Inflammatory macrophage (primary cell): ENCODE results near the gene FMN2.

ENCODE experiments used
- DNase-seq, 2 donors: peaks; one replicate each; pipeline ENCODE4 v3.0.0-alpha.2; 2020 to 2022
- total RNA-seq, 18 experiments: gene quantifications; one replicate each; lab custom pipeline; 2026; ENCODE audit warnings: mixed read lengths in 6 of 18, inconsistent platforms in 2 of 18; lab: John Stamatoyannopoulos, UW

Gene FMN2
- 0 to 0.49 (median 0.07) reads per million in 18 experiments for total RNA-seq

DNA sequence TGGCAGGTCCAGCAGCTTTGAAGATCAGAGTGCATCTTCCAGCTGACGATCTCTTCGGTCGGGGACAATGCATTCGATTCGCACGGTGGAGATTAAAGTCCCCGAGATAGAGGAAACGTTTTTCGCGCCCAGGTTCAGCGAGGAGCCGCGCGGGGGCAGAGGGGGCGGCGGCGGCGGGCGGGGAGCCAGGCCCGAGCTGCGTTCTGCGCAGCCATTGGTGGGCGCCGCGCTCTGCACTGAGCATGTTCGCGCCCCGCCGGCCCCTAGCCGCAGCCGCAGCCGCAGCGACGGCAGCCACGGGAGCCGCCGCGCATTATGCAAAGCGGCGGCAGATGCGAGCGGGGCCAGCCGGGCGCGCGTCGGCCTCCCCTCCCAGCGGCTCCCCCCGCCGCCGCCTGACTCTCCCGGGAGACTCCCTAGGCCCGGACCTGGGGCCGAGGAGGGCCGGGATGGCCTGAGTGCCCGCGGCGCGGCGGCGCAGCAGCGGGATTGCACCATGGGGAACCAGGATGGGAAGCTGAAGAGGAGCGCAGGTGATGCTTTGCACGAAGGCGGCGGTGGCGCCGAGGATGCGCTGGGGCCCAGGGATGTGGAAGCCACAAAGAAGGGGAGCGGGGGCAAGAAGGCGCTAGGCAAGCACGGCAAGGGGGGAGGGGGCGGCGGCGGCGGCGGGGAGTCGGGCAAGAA, at the start of gene FMN2:
FMN2 (plus strand) TSS at position 270 of the 687 bp plus-strand sequence; CDS start at position 497, 227 bp downstream.
- DNase-seq, result no peak

DNA sequence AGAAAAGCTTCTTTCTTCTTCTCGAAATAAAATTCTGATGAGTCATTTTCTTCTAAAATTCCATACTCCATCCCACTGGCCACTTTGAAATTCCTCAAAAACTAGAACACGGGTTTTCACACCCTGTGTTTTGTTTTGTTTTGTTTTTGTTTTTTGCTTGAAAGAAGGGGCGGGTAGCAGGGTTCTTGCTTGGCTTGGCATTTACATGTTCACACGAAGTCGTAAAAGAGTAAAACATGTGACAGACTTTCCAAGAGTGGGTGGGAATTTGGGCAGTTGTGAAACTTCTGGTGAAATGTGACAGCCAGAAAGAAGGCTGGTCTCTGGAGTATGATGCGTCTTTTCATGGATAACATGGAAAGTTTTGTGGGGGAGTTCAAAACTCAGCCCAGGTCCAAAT, 47.1 kb upstream of the FMN2 start:
- no peak for DNase-seq

DNA sequence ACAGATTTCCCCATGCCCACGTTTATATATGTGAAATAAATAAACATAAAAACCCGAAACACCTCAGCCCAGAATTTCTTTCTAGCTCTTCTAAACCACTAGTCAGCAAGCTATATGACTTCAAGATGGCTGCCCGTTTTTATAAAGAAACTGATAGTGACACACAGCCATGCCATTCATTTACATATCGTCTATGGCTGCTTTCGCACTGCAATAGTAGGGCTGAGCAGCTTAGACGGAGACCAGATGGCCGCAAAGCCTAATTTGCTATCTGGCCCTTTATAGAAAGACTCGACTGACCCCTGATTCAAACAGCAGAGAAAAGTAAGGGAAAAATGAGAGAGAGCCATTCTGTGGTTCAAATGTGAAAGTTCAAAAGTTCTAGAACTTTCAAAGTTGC, 45.7 kb upstream of the FMN2 start:
- DNase-seq, result no peak

DNA sequence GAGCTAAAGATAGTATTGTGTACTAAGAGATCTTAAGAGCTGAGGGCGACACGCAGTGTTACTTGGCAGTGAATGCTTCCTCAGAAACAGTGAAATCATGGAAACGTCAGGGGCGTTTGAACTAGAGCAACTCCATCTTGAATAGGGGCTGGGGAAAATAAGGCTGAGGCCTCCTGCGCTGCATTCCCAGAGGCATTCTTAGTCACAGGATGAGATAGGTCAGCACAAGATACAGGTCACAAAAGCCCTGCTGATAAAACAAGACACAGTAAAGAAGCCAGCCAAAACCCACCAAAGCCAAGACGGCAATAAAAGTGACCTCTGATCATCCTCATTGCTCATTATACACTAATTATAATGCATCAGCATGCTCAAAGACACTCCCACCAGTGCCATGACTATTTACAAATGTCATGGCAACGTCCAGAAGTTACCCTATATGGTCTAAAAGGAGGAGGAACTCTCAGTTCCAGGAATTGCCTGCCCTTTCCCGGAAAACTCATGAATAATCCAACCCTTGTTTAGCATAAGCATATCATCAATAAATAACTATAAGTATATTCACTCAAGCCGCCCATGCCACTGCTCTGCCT, 37.5 kb upstream of the FMN2 start:
- DNase-seq, result no peak

DNA sequence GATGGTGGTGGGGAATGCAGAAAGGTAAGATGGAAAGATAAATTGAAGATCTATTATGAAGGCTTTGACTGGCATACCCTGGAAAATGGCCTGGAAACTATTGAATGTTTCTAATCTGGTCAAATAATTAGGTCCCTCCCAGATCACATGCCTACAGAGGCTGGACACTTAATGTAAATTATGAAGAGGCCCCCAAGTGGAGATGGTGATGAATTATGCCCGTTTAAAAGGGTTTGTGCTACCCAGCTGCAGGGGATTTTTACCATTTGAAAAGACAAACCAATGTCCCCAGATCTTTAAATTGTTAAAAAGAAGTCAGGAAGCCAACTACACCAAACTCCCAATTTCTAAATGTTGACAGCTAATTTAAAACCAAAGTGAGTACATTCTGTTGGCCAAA, 35.7 kb upstream of the FMN2 start:
- DNase-seq, result no peak

DNA sequence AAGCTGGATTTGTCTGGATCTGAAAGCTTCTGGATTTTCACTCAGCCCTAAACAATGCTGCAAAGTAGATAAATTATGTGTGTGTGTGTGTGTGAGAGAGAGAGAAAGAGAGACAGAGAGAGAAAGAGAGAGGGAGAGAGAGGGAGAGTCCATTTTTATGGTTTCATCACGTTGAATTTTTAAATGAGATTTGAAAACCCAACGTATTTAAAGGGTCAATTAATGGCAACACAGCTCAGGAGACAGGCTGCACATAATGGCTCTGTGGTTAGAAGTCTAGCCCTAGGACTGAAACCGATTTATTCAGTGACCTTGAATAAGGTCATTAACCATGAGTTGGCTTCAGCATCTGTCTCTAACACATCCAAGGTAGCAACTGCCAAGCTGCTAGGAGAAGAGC, 35.3 kb upstream of the FMN2 start:
- DNase-seq, result no peak

DNA sequence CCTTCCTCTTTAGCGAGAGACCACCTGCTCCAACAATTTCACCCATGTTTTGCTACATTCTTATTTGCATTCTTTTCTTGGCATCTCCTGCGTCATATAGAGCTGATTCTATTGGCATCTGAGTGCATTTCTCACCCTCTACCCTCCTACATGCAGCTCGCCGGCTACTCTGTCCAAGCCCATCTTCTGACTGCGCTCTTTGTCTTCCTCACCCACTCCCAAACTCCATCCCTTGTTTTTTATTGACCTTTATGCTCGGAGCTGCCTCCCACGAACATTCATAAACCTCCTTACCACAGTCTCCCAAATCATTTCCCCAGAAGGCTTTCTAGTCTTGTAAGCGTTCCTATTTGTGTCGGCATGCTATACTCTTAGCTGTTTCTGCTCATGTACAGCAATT, 33.6 kb upstream of the FMN2 start:
- no peak for DNase-seq

DNA sequence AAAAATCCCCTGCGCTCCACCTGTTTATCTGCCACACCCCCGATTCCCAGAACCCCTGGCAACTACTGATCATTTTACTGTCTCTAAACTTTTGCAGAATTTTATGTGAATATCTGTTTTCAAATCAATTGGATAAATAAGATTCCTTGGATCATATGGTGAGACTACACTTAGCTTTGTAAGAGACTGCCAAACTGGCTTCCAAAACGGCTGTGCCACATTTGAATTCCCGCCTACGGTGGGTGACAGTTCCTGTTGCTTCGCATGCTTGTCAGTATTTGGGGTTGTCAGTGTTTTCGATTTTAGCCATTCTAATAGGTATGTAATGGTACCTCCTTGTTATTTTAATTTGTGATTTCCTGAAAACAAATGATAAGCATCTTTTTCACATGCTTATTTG, 22.7 kb upstream of the FMN2 start:
- no peak for DNase-seq

DNA sequence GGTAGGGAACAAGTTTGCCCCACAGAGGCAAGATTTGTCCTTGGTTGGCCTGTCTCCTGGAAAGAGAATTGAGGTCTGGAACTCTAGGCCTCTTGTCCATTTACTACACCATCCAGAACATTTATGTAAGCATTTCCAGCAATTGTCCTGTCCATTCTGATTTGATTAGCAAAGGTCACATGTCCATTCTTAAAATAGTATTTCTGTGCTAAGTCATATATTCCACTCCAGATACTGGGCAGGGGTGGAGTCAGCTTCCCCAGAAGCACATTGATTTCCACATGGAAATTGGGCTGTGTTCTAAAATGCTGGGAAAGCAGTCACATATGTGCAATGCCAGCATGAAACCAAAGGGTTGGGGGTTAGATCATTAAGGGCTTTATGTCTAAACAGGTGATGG, 21.5 kb upstream of the FMN2 start:
- no peak for DNase-seq

DNA sequence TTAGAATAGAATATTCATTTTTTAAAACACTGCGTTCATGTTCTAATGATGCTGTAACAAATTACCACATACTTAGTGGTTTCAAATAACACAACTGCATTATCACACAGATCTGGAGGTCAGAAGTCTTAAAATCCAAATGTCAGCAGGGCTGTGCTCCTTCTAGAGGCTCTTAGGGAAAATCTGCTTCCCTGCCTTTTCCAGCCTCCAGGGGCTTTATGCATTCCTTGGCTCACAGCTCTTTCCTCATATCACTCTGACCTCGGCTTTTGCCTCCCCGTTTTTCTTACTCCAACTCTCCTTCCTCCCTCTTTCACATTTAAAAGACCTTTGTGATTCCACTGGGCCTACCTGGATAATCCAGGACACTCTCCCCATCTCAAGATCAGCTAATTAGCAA, 18.6 kb upstream of the FMN2 start:
- DNase-seq, result no peak

DNA sequence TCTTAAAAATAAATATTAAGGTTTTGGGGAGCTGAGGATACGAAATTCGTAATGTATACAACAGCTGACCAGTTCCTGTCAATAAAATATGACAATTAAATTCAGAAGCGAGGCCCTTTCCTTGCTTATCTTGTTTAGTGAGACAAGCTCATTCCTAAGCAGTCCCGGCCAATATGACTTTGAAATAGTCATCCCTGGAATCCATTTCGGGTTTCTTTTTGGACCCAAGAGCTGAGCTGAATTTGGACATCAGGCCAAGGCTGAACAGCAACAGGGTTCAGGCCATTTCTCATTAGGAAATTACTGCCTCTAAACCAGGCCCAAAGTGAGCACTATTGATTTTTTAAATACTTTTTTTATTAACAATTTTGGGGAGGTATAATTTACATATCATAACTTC, 17.3 kb upstream of the FMN2 start:
- DNase-seq, result no peak

DNA sequence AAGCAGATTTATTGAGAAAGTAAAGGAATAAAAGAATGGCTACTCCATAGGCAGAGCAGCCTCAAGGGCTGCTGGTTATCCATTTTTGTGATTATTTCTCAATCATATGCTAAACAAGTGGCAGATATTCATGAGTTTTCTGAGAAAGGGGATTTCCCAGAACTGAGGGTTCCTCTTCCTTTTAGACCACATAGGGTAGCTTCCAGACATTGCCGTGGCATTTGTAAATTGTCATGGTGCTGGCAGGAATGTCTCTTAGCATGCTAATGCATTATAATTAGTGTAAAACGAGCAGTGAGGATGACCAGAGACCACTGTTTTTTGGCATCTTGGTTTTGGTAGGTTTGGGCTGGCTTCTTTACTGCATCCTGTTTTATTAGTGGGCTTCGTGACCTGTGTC, 16.8 kb upstream of the FMN2 start:
- peak in 1 of 2 donors; percentile 5 for DNase-seq

DNA sequence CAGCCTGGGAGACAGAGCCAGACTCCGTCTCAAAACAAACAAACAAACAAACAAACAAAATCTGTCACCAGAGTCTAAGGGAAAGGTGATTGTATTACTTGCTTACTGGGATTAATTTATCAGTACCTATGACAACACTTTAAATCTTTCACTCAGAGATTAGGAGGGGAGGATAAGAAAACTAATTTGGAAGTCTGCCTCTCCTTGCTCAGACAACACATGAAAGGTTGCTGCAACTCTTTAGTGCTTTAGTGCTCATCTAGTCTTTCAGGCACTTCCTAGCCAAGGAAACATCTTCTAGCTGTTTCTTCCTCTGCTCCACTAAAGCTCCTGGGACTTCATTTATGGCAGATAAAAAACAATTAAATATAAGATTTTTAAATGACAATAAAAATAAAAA, 7.3 kb upstream of the FMN2 start:
- DNase-seq, result no peak

DNA sequence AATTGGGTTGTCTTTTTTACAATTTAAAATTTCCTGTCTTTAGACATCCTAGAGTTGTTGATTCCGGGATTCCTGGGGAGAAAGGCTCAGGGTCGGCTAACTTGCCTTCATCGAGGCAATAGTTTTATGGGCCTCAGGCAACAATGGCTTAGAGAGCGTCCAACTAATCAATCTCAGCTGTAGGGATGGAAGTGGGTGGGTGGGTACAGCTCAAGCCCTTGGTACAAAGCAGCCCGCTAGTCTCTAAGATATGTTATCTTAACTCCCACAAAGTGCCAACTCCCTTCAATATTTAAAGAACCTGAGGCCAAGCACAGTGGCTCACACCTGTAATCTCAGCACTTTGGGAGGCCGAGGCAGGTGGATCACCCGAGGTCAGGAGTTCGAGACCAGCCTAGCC, 6.9 kb upstream of the FMN2 start:
- no peak for DNase-seq

DNA sequence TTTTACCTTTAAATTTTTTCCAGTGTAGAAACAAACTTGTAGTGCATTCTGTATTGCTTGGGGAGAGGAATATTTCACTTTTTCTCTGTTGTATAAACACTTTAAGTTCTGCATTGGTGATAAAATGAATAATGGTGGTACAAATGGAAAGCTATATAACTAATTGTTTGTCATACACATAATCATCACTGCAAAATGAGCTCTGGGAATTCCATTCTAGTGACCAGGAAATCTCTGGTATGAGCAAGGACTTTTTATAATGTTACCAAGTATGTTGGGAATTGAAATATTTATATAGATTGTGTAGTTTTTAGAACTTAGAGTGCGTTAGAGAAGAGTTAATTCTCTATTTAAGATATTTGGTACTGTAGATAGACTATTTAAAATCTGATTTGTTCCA, 5.0 kb upstream of the FMN2 start:
- no peak for DNase-seq

DNA sequence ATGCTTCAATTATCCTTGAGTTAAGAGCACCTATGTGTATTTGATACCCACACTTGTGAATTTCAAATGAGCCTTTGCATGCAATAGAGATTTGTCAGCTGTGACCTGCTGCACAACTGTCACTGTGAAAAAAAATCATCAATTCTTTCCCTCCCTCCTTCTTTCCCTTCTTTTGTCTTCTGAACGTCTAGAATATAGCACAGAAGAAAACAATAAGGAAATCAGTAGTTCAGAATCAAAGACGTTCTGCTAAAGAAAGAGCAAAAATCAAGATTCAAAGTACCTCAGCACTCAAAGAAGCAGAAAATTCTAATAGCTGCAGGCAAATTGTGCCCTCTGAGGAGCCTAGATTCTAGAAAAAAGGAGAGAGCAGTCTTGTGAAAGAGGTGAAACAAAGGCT, 1.7 kb upstream of the FMN2 start:
- no peak for DNase-seq

DNA sequence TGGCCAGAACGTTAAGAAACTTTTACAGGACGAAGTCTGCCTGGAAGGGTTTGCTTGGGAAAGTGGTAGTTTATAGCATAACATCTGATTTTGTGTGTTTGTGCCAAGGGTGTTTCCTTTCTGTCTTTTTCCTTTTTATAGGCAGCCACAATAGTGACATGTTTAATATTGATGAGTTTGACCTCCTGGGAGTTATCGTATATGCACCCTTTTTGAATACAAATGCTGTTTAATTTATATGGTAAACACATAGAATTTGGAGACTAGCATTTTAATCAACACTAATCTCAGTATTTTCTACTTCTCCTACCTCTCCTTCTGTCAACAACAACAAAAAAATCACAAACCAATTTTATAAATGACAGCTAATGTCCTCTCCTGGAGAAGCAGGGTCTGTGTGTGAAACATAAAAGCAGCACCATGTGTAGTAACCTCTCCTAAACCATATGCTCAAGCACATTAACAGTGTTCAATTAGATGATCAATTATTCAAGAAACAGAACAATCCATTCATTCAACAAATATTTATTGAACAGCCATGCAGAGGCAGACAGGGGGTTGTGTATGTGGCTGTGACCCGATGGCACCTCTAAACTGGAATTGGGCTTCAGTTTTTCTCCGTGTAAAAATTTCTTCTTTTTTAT, 604 bp upstream of the FMN2 start:
- DNase-seq, result no peak

DNA sequence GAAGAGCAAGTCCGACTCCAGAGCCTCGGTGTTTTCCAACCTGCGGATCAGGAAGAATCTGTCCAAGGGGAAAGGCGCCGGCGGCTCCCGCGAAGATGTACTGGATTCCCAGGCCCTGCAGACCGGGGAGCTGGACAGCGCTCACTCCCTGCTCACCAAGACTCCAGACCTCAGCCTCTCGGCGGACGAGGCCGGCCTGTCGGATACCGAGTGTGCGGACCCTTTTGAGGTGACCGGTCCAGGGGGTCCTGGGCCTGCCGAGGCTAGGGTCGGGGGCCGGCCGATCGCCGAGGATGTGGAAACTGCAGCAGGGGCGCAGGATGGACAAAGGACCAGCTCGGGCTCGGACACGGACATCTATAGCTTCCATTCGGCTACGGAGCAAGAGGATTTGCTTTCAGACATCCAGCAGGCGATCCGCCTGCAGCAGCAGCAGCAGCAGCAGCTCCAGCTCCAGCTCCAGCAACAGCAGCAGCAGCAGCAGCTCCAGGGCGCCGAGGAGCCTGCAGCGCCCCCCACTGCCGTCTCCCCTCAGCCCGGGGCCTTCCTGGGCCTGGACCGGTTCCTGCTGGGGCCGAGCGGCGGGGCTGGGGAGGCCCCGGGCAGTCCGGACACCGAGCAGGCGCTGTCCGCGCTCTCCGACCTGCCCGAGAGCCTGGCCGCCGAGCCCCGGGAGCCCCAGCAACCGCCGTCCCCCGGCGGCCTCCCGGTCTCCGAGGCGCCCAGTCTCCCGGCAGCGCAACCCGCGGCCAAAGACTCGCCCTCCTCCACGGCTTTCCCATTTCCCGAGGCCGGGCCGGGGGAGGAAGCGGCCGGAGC, 827 bp downstream of the FMN2 start:
- no peak for DNase-seq

DNA sequence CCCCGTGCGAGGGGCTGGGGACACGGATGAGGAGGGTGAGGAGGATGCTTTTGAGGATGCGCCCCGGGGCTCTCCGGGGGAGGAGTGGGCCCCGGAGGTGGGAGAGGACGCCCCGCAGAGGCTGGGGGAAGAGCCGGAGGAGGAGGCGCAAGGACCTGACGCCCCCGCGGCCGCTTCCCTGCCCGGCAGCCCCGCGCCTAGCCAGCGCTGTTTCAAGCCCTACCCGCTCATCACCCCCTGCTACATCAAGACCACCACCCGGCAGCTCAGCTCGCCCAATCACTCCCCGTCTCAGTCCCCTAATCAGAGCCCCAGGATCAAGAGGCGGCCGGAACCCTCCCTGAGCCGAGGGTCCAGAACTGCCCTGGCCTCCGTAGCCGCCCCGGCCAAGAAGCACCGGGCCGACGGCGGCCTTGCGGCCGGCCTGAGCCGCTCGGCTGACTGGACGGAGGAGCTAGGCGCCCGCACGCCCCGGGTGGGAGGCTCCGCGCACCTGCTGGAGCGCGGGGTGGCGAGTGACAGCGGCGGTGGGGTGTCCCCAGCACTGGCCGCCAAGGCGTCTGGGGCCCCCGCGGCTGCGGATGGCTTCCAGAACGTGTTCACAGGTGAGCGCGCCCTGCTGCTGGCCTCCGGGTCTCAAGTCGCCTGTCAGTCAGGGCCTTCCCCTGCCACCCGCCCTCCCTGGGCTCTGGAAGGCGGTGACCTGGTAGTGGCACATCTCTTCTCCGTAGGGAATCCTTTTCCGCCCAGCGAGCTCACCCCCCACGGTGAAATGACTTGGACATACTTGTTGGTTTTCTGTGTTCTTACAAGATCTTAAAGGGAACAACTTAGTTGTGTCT, 1.7 kb downstream of the FMN2 start:
- DNase-seq, result no peak

DNA sequence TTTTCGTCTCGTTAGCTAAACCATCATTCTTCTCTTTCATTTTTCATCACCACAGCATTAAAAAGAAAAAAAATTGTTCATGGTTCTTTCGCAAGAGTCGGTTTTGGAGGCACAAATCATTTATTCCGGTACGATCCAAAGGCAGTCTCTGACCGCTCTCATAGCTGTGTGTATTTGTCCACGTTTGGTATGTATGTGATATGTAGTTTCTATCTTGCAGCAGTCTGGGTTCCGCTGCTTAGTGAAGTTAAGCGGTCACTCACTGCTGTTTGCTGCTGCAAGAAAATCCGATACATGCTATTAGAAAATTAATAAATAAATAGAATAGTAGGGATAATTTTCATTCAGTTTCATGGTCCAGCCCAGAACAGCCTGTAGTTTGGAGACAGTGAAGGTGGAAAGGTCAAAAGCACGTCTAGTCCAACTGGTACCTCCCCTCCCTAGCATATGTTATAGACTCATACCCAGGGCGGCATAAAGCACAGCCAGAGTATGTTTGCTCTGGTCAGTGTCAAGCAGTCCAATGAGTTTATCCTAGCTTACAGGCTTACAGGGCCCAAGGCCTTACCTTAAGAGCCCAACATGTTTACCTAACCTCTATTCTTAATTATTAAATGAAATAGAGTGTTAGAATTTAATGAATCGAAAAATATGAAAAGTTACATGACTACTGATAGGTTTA, 2.5 kb downstream of the FMN2 start:
- no peak for DNase-seq

DNA sequence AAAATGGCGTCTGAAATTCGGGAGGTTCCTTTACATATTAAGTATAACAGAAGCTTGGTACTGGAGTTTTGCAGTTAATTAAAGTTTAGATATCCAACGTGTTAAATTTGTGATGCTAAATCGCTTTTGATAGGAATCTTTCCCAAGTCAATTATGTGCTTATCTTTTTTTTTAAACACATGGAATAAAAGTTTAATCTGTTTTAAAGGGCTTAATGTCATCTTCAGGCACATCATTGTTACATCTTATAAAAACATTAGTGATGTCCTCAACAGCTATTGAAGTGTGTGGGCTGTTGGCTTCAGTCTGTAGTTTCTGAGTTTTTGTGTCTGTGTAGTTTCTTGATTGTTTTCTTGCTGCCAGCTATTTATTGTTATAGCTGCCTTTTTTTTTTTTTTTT, 5.3 kb downstream of the FMN2 start:
- DNase-seq, result no peak

DNA sequence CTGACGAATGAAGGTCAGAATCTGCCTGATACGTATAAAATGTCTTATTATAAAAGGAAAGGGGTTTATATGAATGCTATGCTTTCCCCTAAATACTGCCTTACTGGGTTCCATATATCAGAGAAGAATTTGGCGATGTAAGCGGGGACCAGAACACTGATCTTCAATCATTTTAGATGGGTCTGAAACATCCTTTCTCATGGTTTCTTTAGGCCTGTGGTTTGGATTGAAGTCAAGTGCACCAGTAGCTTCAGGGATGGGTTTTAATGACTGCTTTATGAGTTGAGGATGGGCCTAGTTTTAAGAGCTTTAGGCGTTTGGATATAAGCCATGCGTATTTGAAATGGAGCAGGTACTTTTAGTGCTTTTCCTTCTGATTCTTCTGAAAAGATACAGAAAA, 6.9 kb downstream of the FMN2 start:
- no peak for DNase-seq
